Measurements from ENCODE around the gene TRIM71.

TRIM71 gene

DNA sequence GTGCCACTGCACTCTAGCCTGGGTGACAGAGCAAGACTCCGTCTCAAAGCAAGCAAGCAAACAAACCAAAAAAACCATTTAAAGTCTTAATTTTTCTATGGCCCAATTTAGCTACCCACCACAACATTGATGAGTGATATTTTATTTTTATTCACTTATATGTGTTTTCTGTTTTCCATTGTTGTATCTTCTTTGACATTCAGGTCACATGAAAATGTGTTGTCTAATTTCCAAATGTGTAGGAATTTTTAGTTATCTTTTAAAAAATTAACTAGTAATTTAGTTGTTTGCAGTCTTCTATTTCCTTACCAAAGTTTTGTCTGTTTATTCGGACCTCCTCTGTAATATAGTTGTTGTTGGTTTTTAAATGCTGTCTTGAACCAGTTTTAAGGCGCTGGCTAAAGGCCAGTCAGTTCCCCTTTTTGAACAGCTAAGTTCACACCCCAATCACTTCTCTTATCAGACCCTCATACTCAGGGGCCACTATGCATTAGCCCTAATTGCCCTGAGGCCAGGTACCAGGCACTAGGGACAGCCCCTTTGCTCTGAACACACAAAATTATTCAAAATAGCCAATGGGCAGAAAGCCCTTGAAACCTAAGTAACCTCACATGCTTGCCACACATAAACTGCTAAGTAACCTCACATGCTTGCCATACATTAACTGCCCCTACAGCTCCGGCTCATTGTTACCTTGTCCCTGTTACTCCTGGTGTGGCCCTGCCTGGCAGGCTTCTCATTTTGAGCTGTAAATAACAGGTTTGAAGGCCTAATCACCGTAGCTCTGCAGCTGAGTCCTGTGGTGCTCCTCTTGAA lies 129.4 kb downstream of the TRIM71 start:
- DNase-seq (ENCODE audit: insufficient read length, low spot score) = no peak
- TF ChIP-seq POLR2A (IDR thresholded peaks at IDR 0.05; ENCODE audit: low read depth, low read length) = no peak
- FAIRE-seq = no peak

Measured in H54 (cell line).